ENCODE results near the gene ELMOD1. TPM values are rescaled to one million over a fixed set of nuclear protein-coding genes. Genes with fewer than 3 reads are reported as not detected.

ELMOD1 gene
- total RNA-seq, 4 donors from 2014 or later: not detected

DNA sequence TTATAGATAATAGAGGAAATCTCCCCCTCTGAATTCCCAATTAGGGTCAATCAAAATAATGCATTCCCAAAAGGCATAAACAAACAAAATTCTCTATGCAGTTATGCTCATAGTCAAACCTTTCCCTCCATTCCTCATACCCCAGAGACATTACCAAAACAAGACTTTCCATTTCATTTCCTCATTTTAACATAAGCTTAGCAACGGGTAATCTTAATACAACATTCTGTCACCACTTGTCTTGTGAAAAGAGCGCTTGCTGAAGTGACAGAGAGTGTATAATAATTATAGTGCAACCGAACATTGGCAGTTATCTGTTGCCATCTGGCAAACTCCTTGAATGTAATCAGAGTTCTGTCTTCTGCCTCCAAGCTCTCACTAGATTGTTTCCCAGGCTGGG is 122.1 kb downstream of the ELMOD1 start:
- no peak for DNase-seq
- Histone ChIP-seq H3K4me1 (no peaks in the 10 kb centered on the region), H3K27me3 (no peaks in the 10 kb centered on the region), H3K27ac (no peak overlapping the region), H3K4me3 (no peak overlapping the region), H3K9me3 (no peaks in the 10 kb centered on the region), H3K36me3 (no peaks in the 10 kb centered on the region)
- 22 to 28% methylated on average over 3 of the region's 3 CpGs for WGBS, 2 donors
- TF ChIP-seq, protein P1, sequence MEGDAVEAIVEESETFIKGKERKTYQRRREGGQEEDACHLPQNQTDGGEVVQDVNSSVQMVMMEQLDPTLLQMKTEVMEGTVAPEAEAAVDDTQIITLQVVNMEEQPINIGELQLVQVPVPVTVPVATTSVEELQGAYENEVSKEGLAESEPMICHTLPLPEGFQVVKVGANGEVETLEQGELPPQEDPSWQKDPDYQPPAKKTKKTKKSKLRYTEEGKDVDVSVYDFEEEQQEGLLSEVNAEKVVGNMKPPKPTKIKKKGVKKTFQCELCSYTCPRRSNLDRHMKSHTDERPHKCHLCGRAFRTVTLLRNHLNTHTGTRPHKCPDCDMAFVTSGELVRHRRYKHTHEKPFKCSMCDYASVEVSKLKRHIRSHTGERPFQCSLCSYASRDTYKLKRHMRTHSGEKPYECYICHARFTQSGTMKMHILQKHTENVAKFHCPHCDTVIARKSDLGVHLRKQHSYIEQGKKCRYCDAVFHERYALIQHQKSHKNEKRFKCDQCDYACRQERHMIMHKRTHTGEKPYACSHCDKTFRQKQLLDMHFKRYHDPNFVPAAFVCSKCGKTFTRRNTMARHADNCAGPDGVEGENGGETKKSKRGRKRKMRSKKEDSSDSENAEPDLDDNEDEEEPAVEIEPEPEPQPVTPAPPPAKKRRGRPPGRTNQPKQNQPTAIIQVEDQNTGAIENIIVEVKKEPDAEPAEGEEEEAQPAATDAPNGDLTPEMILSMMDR (IDR thresholded peaks at IDR 0.05): no peak
- no peak for TF ChIP-seq POLR2A (IDR thresholded peaks at IDR 0.05)
- intact Hi-C loops (cut with DNase I): no loop called here

Other genes starting within 250 kb of the ELMOD1 start
- gene CWF19L2, start 133.3 kb upstream of the ELMOD1 start, total RNA-seq: 10 to 100 TPM in 2 of 4 donors, 1 to 10 TPM in 2; 7.6 to 20.0 (median 11.1) TPM
- gene ALKBH8, start 25.4 kb upstream of the ELMOD1 start, total RNA-seq: 1 to 10 TPM; 2.3 to 9.3 (median 6.9) TPM
- not detected for gene SLN, start 120.9 kb downstream of the ELMOD1 start, total RNA-seq